ENCODE results near the gene OLFM1.

Gene OLFM1

GRCh38 chr9:135087899-135088347, 455 bp downstream of the OLFM1 start:
- Histone ChIP-seq H3K36me3 (ENCODE audit: insufficient read depth, low read length) (no peaks in the 10 kb centered on the region), H3K27me3 (ENCODE audit: control insufficient read depth, insufficient read depth, low read length) (peaks cover 21% of the 10 kb centered on the region), H3K4me2 (ENCODE audit: low read length) (peak overlapping the region; percentile 76), H3K4me3 (ENCODE audit: low read length) (peak overlapping the region; percentile 59), H3K9me3 (replicated peaks; ENCODE audit: low read length) (no peaks in the 10 kb centered on the region), H3K9ac (ENCODE audit: low read depth, low read length) (no peak overlapping the region), H3K4me1 (ENCODE audit: control insufficient read depth, insufficient read depth, low read length) (peaks cover 4% of the 10 kb centered on the region)

- Histone ChIP-seq H3K9me3 (replicated peaks; ENCODE audit: low read length) (no peaks in the 10 kb centered on the region), H3K4me3 (ENCODE audit: low read length) (peak overlapping the region; percentile 59), H3K4me2 (ENCODE audit: low read length) (peak overlapping the region; percentile 76), H3K27me3 (ENCODE audit: control insufficient read depth, insufficient read depth, low read length) (peaks cover 18% of the 10 kb centered on the region), H3K36me3 (ENCODE audit: insufficient read depth, low read length) (no peaks in the 10 kb centered on the region), H3K9ac (ENCODE audit: low read depth, low read length) (no peak overlapping the region), H3K4me1 (ENCODE audit: control insufficient read depth, insufficient read depth, low read length) (peaks cover 4% of the 10 kb centered on the region)
Measured at GRCh38 chr9:135088348-135088978, 995 bp downstream of the OLFM1 start.

- peaks cover 4% of the 10 kb centered on the region for H3K4me1 ChIP-seq (ENCODE audit: control insufficient read depth, insufficient read depth, low read length)
- peaks cover 18% of the 10 kb centered on the region for H3K27me3 ChIP-seq (ENCODE audit: control insufficient read depth, insufficient read depth, low read length)
- peak overlapping the region; percentile 76 for H3K4me2 ChIP-seq (ENCODE audit: low read length)
- H3K9ac ChIP-seq (ENCODE audit: low read depth, low read length), result no peak overlapping the region
- H3K36me3 ChIP-seq (ENCODE audit: insufficient read depth, low read length), result no peaks in the 10 kb centered on the region
- H3K9me3 ChIP-seq (replicated peaks; ENCODE audit: low read length), result no peaks in the 10 kb centered on the region
- H3K4me3 ChIP-seq (ENCODE audit: low read length), result no peak overlapping the region
Measured at GRCh38 chr9:135088979-135089847, 1.7 kb downstream of the OLFM1 start.

- Histone ChIP-seq H3K27me3 (ENCODE audit: control insufficient read depth, insufficient read depth, low read length) (peaks cover 18% of the 10 kb centered on the region), H3K36me3 (ENCODE audit: insufficient read depth, low read length) (no peaks in the 10 kb centered on the region), H3K9me3 (replicated peaks; ENCODE audit: low read length) (no peaks in the 10 kb centered on the region), H3K9ac (ENCODE audit: low read depth, low read length) (no peak overlapping the region), H3K4me2 (ENCODE audit: low read length) (no peak overlapping the region), H3K4me1 (ENCODE audit: control insufficient read depth, insufficient read depth, low read length) (peaks cover 4% of the 10 kb centered on the region), H3K4me3 (ENCODE audit: low read length) (no peak overlapping the region)
Measured at GRCh38 chr9:135090081-135090480, 2.6 kb downstream of the OLFM1 start.

- no peak overlapping the region for H3K4me3 ChIP-seq (ENCODE audit: low read length)
- H3K36me3 ChIP-seq (ENCODE audit: insufficient read depth, low read length), result no peaks in the 10 kb centered on the region
- H3K9me3 ChIP-seq (replicated peaks; ENCODE audit: low read length), result no peaks in the 10 kb centered on the region
- no peak overlapping the region for H3K4me2 ChIP-seq (ENCODE audit: low read length)
- H3K9ac ChIP-seq (ENCODE audit: low read depth, low read length), result no peak overlapping the region
- peaks cover 18% of the 10 kb centered on the region for H3K27me3 ChIP-seq (ENCODE audit: control insufficient read depth, insufficient read depth, low read length)
- H3K4me1 ChIP-seq (ENCODE audit: control insufficient read depth, insufficient read depth, low read length), result peaks cover 4% of the 10 kb centered on the region
Measured at GRCh38 chr9:135090547-135090946, 3.1 kb downstream of the OLFM1 start.

GRCh38 chr9:135091545-135091944, 4.1 kb downstream of the OLFM1 start:
- Histone ChIP-seq H3K9ac (ENCODE audit: low read depth, low read length) (no peak overlapping the region), H3K36me3 (ENCODE audit: insufficient read depth, low read length) (no peaks in the 10 kb centered on the region), H3K4me3 (ENCODE audit: low read length) (no peak overlapping the region), H3K9me3 (replicated peaks; ENCODE audit: low read length) (no peaks in the 10 kb centered on the region), H3K27me3 (ENCODE audit: control insufficient read depth, insufficient read depth, low read length) (peaks cover 18% of the 10 kb centered on the region), H3K4me2 (ENCODE audit: low read length) (no peak overlapping the region), H3K4me1 (ENCODE audit: control insufficient read depth, insufficient read depth, low read length) (peaks cover 4% of the 10 kb centered on the region)

GRCh38 chr9:135093111-135093510, 5.6 kb downstream of the OLFM1 start:
- peaks cover 18% of the 10 kb centered on the region for H3K27me3 ChIP-seq (ENCODE audit: control insufficient read depth, insufficient read depth, low read length)
- no peaks in the 10 kb centered on the region for H3K4me1 ChIP-seq (ENCODE audit: control insufficient read depth, insufficient read depth, low read length)
- H3K9ac ChIP-seq (ENCODE audit: low read depth, low read length), result no peak overlapping the region
- H3K4me3 ChIP-seq (ENCODE audit: low read length), result no peak overlapping the region
- H3K36me3 ChIP-seq (ENCODE audit: insufficient read depth, low read length), result no peaks in the 10 kb centered on the region
- no peak overlapping the region for H3K4me2 ChIP-seq (ENCODE audit: low read length)
- H3K9me3 ChIP-seq (replicated peaks; ENCODE audit: low read length), result no peaks in the 10 kb centered on the region

- no peak overlapping the region for H3K4me2 ChIP-seq (ENCODE audit: low read length)
- H3K9ac ChIP-seq (ENCODE audit: low read depth, low read length), result no peak overlapping the region
- no peaks in the 10 kb centered on the region for H3K36me3 ChIP-seq (ENCODE audit: insufficient read depth, low read length)
- H3K27me3 ChIP-seq (ENCODE audit: control insufficient read depth, insufficient read depth, low read length), result peaks cover 9% of the 10 kb centered on the region
- H3K9me3 ChIP-seq (replicated peaks; ENCODE audit: low read length), result no peaks in the 10 kb centered on the region
- H3K4me1 ChIP-seq (ENCODE audit: control insufficient read depth, insufficient read depth, low read length), result no peaks in the 10 kb centered on the region
- H3K4me3 ChIP-seq (ENCODE audit: low read length), result no peak overlapping the region
Measured at GRCh38 chr9:135093911-135094584, 6.6 kb downstream of the OLFM1 start.

GRCh38 chr9:135095470-135096407, 8.3 kb downstream of the OLFM1 start:
- H3K4me2 ChIP-seq (ENCODE audit: low read length), result no peak overlapping the region
- H3K27me3 ChIP-seq (ENCODE audit: control insufficient read depth, insufficient read depth, low read length), result no peaks in the 10 kb centered on the region
- no peak overlapping the region for H3K4me3 ChIP-seq (ENCODE audit: low read length)
- H3K4me1 ChIP-seq (ENCODE audit: control insufficient read depth, insufficient read depth, low read length), result no peaks in the 10 kb centered on the region
- H3K9me3 ChIP-seq (replicated peaks; ENCODE audit: low read length), result no peaks in the 10 kb centered on the region
- H3K9ac ChIP-seq (ENCODE audit: low read depth, low read length), result no peak overlapping the region
- H3K36me3 ChIP-seq (ENCODE audit: insufficient read depth, low read length), result no peaks in the 10 kb centered on the region

GRCh38 chr9:135096408-135096895, 9.0 kb downstream of the OLFM1 start:
- no peak overlapping the region for H3K4me2 ChIP-seq (ENCODE audit: low read length)
- H3K4me1 ChIP-seq (ENCODE audit: control insufficient read depth, insufficient read depth, low read length), result no peaks in the 10 kb centered on the region
- H3K27me3 ChIP-seq (ENCODE audit: control insufficient read depth, insufficient read depth, low read length), result no peaks in the 10 kb centered on the region
- H3K36me3 ChIP-seq (ENCODE audit: insufficient read depth, low read length), result no peaks in the 10 kb centered on the region
- H3K9me3 ChIP-seq (replicated peaks; ENCODE audit: low read length), result no peaks in the 10 kb centered on the region
- no peak overlapping the region for H3K9ac ChIP-seq (ENCODE audit: low read depth, low read length)
- H3K4me3 ChIP-seq (ENCODE audit: low read length), result no peak overlapping the region
